Posterior cingulate gyrus (tissue), 11 donors: Measurements from ENCODE around the gene NLGN3.
A peak's percentile ranks its signal among the peaks of the same experiment; 100 is the strongest.

Experiments used
- DNase-seq, 10 donors: peaks; one replicate each; pipeline versions ENCODE4 v3.0.0 to v3.0.0-alpha.2; 2020 to 2021; ENCODE audit warnings: mixed read lengths in 3 of 10
- intact Hi-C: fragments of 100-400 bp; cut with DNase I; formaldehyde crosslinking; loops from one replicate; pipeline ENCODE4 v1.15.1; 2023

NLGN3 gene

GRCh38 chrX:71198066-71198465, 53.4 kb downstream of the NLGN3 start:
- no peak for DNase-seq

GRCh38 chrX:71199252-71200008, 54.8 kb downstream of the NLGN3 start:
- intact Hi-C loops = no loop called here
- peak in 1 of 10 donors; percentile 5 for DNase-seq

More at GRCh38 chrX:71198066-71198465, 53.4 kb downstream of the NLGN3 start:
- intact Hi-C loops = no loop called here

DNA sequence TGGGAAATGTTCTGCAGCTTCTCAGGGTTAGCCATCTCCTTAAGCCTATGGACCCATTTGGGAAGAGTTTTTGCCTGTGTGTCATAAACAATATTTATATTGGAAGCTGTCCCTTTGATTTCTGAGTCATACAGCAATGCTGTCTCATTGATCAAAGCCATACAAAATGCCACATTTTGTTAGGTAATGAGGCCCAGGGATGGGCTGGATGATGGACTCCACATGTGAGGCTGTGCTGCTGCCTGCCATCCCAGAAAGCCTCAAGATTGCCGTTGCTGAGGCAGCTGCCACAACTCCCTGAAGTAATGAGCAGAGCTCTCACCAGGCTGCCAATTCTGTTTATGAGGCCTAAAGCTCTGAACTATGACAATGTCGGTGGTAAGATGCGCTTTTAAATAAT, 66.2 kb downstream of the NLGN3 start:
- no peak for DNase-seq
- intact Hi-C loops = no loop called here

- no peak for DNase-seq
- intact Hi-C loops = no loop called here
These were observed 67.9 kb downstream of the NLGN3 start for GRCh38 chrX:71212536-71212935.

DNA sequence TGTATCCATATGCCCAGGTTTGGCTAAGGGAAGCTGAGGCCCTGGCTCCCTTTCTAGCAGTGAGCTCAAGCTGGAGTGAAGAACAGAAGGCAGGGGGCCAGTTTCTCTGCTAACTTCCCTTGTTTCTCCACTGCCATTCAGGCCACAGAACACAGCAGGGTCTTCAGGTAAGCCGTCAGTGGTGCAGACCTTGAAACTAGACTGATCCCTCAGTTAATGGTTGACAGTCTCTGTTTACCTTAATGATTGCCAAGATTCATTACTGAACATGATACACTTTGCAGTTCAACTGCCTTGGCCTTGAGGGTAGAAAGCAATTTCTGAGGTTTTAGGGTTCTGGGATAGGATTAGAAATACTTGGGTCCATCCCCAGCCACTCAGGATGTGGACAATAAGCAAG, 69.5 kb downstream of the NLGN3 start:
- intact Hi-C loops = no loop called here
- no peak for DNase-seq

DNA sequence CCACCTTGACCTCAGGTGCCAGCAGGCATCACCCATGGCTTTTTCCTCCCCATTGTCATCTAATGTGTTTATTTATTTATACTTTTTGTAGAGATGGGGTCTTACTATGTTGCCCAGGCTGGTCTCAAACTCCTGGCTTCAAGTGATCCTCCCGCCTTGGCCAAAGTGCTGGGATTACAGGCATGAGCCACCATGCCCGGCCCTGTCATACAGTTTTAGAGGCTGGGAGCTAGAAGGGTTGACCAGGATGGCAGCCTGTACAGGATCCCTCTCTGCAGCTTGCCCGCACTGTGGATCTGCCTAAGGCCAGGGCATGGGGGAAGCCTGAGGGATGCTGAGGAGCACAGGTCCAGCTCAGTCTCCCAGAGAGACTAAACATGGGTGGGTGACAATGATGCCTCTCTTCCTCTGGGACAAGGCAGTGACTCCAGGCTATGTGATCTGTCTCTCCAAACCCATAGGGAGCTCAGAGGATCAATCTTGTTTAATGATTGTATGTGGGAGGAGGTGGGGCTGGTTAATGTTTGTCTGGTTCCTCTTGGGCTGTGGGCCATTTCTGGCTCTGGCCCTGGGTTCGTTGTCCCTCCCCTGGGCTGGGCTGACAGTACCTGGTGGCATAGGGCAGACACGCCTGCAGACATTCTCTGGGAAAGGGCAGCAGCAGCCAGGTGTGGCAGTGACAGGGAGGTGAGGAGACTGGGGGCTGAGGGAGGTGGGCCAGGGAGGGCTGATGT, 70.1 kb downstream of the NLGN3 start:
- intact Hi-C loops = no loop called here
- no peak for DNase-seq

- DNase-seq = peak in 1 of 10 donors; percentile 18
- intact Hi-C loops = no loop called here
These were observed 70.8 kb downstream of the NLGN3 start for GRCh38 chrX:71215338-71215912.

- DNase-seq = peak in 1 of 10 donors; percentile 27
These were observed 71.8 kb downstream of the NLGN3 start for GRCh38 chrX:71216485-71216884.

DNA sequence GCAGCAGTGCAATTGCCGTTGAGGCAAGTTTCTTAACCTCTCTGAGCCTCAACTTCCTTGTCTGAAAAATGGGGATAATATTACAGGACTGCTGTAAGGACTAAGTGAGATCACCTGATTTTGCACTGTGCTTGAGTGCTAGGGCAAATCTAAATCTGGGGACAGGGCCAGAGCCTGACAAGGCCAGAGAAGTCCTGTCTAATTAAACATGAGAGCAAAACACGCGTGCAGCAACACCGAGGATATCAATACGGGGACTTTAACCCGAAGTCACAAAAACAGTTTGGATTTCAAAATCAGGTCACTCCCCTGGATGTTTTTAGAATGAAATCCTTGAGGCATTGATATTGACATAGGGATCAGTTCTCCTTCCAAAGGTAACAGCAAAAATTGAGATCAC, 72.7 kb downstream of the NLGN3 start:
- DNase-seq = peak in 1 of 10 donors; percentile 12
- intact Hi-C loops = no loop called here

More at GRCh38 chrX:71216485-71216884, 71.8 kb downstream of the NLGN3 start:
- intact Hi-C loops = no loop called here
